Measurements from ENCODE around the gene GAPVD1.
A peak's percentile ranks its signal among the peaks of the same experiment; 100 is the strongest.

The GAPVD1 gene

DNA sequence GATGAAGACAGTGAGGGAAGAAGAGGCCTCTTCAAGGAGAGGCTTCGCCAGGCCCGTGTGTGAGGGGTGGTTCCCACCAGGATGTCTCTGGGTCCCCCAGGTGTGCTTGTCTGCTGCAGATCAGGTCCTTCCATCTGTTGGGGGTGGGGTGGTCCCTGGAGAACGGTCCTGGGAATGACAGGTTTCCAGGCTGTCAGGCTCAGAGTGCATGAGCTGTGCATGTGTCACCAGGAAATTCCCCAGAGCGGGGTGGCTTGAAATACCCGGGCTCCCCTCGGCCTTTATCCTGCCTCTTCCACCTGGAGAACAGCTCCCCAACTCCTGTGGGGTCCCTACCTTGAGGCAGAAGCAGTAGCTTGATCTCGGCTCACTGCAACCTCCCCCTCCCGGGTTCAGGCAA lies 118.8 kb downstream of the GAPVD1 start:
- Histone ChIP-seq H4K91ac (ENCODE audit: low read length) (no peak overlapping the region), H3K23ac (ENCODE audit: low read length in 2 of 2) (no peak overlapping the region), H2AK5ac (ENCODE audit: low read length, severe bottlenecking) (no peak overlapping the region), H2BK120ac (ENCODE audit: low read depth, low read length) (no peak overlapping the region), H2BK15ac (ENCODE audit: low read depth, poor library complexity, severe bottlenecking) (no peak overlapping the region), H3K36me3 (ENCODE audit: control insufficient read depth in 1 of 2, insufficient read depth in 2 of 2, low read depth in 1 of 2, low read length in 2 of 2) (no peaks in the 10 kb centered on the region), H4K8ac (ENCODE audit: low read length) (no peak overlapping the region), H3K9ac (ENCODE audit: low read length) (no peak overlapping the region), H3K4me1 (ENCODE audit: control insufficient read depth, insufficient read depth, low read depth, low read length) (peaks cover 7% of the 10 kb centered on the region), H2BK12ac (ENCODE audit: low read length in 2 of 2) (no peak overlapping the region), H2AFZ (ENCODE audit: low read depth, low read length) (no peak overlapping the region), H3K4me3 (ENCODE audit: insufficient read depth in 1 of 2, low read depth in 1 of 2, low read length in 2 of 2) (no peak overlapping the region), H2BK5ac (ENCODE audit: low read depth, low read length, poor library complexity, severe bottlenecking) (no peak overlapping the region), H3K27ac (ENCODE audit: low read length, poor library complexity, severe bottlenecking) (no peak overlapping the region), H3K4me2 (ENCODE audit: low read length, poor library complexity, severe bottlenecking) (no peak overlapping the region), H3K14ac (ENCODE audit: low read length in 2 of 2) (no peak overlapping the region), H3K4ac (ENCODE audit: low read depth in 1 of 2, low read length in 2 of 2) (no peak overlapping the region), H3K9me3 (ENCODE audit: control insufficient read depth, low read length) (no peaks in the 10 kb centered on the region), H3K79me1 (replicated peaks; ENCODE audit: low read length, poor library complexity, severe bottlenecking) (no peaks in the 10 kb centered on the region), H3K18ac (ENCODE audit: low read depth in 1 of 2, low read length in 2 of 2) (no peak overlapping the region), H3K27me3 (ENCODE audit: control insufficient read depth in 1 of 2, insufficient read depth in 1 of 2, low read length in 2 of 2) (peaks cover 22 to 31% of the 10 kb centered on the region in 2 experiments)
- 83% methylated on average over 8 of the region's 8 CpGs for WGBS
- DNase-seq, result peak; percentile 7

DNA sequence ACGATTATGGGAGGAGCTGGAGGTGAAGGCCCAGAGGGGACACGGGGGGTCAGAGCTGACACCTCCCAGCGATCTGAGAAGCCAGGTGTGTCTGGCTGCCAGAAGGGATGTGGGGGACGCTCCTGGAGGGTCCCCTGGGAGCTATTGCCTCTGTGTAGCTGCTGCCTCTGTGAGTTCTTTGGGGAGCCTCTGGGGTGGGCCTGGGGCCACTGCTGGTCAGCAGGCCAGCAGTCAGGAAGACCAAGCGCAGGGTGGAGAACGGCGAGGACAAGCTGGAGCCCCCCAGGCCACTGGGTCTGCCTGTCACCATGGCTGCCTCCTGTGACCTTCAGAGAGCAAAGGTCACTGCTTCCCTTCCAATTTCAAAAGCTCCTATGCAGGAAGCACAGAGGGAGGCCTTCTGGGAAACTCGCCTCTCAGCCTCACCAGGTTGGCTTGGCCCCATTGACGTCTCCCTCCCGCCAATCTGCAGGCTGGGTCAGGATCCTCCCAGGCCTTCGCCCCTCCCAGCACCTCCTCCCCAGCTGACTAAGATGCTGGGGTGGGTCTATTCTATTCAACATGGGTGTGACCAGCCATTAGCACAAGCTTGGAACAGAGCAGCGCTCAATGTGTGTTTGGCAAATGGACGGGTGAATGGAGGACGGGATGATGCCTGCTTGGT lies 126.4 kb downstream of the GAPVD1 start:
- Histone ChIP-seq H3K9ac (ENCODE audit: low read length) (no peak overlapping the region), H4K91ac (ENCODE audit: low read length) (no peak overlapping the region), H3K18ac (ENCODE audit: low read depth in 1 of 2, low read length in 2 of 2) (no peak overlapping the region), H3K4ac (ENCODE audit: low read depth in 1 of 2, low read length in 2 of 2) (no peak overlapping the region), H3K4me1 (ENCODE audit: control insufficient read depth, insufficient read depth, low read depth, low read length) (no peaks in the 10 kb centered on the region), H2AFZ (ENCODE audit: low read depth, low read length) (no peak overlapping the region), H4K8ac (ENCODE audit: low read length) (no peak overlapping the region), H2AK5ac (ENCODE audit: low read length, severe bottlenecking) (no peak overlapping the region), H2BK12ac (ENCODE audit: low read length in 2 of 2) (no peak overlapping the region), H3K27me3 (ENCODE audit: control insufficient read depth in 1 of 2, insufficient read depth in 1 of 2, low read length in 2 of 2) (peaks cover 0 to 7% of the 10 kb centered on the region in 2 experiments), H3K14ac (ENCODE audit: low read length in 2 of 2) (no peak overlapping the region), H2BK5ac (ENCODE audit: low read depth, low read length, poor library complexity, severe bottlenecking) (no peak overlapping the region), H2BK120ac (ENCODE audit: low read depth, low read length) (no peak overlapping the region), H3K9me3 (ENCODE audit: control insufficient read depth, low read length) (no peaks in the 10 kb centered on the region), H3K4me2 (ENCODE audit: low read length, poor library complexity, severe bottlenecking) (no peak overlapping the region), H3K36me3 (ENCODE audit: control insufficient read depth in 1 of 2, insufficient read depth in 2 of 2, low read depth in 1 of 2, low read length in 2 of 2) (no peaks in the 10 kb centered on the region), H2BK15ac (ENCODE audit: low read depth, poor library complexity, severe bottlenecking) (no peak overlapping the region), H3K27ac (ENCODE audit: low read length, poor library complexity, severe bottlenecking) (no peak overlapping the region), H3K23ac (ENCODE audit: low read length in 2 of 2) (no peak overlapping the region), H3K79me1 (replicated peaks; ENCODE audit: low read length, poor library complexity, severe bottlenecking) (no peaks in the 10 kb centered on the region), H3K4me3 (ENCODE audit: insufficient read depth in 1 of 2, low read depth in 1 of 2, low read length in 2 of 2) (no peak overlapping the region)
- DNase-seq, result no peak
- 82% methylated on average over 14 of the region's 14 CpGs for WGBS

DNA sequence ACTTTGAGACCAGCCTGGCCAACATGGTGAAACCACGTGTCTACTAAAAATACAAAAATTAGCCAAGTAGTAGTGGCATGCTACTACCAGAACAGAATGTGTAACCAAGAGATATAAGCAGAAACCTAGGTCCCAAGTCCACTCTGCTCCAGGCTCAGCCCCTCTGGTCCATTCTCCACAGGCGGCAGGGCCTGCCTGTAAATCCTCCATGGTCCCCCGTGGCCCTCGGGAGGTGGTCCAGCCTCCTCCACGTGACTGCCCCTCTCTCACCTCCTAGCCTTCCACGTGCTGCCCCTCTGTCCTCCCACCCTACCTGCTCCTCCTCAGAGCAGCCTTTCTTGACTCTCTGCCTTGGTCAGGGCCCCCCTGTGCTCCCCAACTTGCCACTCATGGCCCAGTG lies 127.4 kb downstream of the GAPVD1 start:
- H3K18ac ChIP-seq (ENCODE audit: low read depth in 1 of 2, low read length in 2 of 2), result no peak overlapping the region
- no peak overlapping the region for H2BK15ac ChIP-seq (ENCODE audit: low read depth, poor library complexity, severe bottlenecking)
- H3K36me3 ChIP-seq (ENCODE audit: control insufficient read depth in 1 of 2, insufficient read depth in 2 of 2, low read depth in 1 of 2, low read length in 2 of 2), result no peaks in the 10 kb centered on the region
- no peak overlapping the region for H2AK5ac ChIP-seq (ENCODE audit: low read length, severe bottlenecking)
- no peak overlapping the region for H3K27ac ChIP-seq (ENCODE audit: low read length, poor library complexity, severe bottlenecking)
- no peak overlapping the region for H3K4me3 ChIP-seq (ENCODE audit: insufficient read depth in 1 of 2, low read depth in 1 of 2, low read length in 2 of 2)
- WGBS, result 73% methylated on average over 6 of the region's 6 CpGs
- no peak overlapping the region for H3K4ac ChIP-seq (ENCODE audit: low read depth in 1 of 2, low read length in 2 of 2)
- no peak for DNase-seq
- H3K27me3 ChIP-seq (ENCODE audit: control insufficient read depth in 1 of 2, insufficient read depth in 1 of 2, low read length in 2 of 2), result peaks cover 0 to 7% of the 10 kb centered on the region in 2 experiments
- no peak overlapping the region for H2BK5ac ChIP-seq (ENCODE audit: low read depth, low read length, poor library complexity, severe bottlenecking)
- no peaks in the 10 kb centered on the region for H3K9me3 ChIP-seq (ENCODE audit: control insufficient read depth, low read length)
- H3K14ac ChIP-seq (ENCODE audit: low read length in 2 of 2), result no peak overlapping the region
- no peaks in the 10 kb centered on the region for H3K79me1 ChIP-seq (replicated peaks; ENCODE audit: low read length, poor library complexity, severe bottlenecking)
- no peak overlapping the region for H4K91ac ChIP-seq (ENCODE audit: low read length)
- H3K23ac ChIP-seq (ENCODE audit: low read length in 2 of 2), result no peak overlapping the region
- H3K9ac ChIP-seq (ENCODE audit: low read length), result no peak overlapping the region
- H2BK12ac ChIP-seq (ENCODE audit: low read length in 2 of 2), result no peak overlapping the region
- H3K4me1 ChIP-seq (ENCODE audit: control insufficient read depth, insufficient read depth, low read depth, low read length), result no peaks in the 10 kb centered on the region
- no peak overlapping the region for H3K4me2 ChIP-seq (ENCODE audit: low read length, poor library complexity, severe bottlenecking)
- no peak overlapping the region for H2AFZ ChIP-seq (ENCODE audit: low read depth, low read length)
- no peak overlapping the region for H2BK120ac ChIP-seq (ENCODE audit: low read depth, low read length)
- no peak overlapping the region for H4K8ac ChIP-seq (ENCODE audit: low read length)

DNA sequence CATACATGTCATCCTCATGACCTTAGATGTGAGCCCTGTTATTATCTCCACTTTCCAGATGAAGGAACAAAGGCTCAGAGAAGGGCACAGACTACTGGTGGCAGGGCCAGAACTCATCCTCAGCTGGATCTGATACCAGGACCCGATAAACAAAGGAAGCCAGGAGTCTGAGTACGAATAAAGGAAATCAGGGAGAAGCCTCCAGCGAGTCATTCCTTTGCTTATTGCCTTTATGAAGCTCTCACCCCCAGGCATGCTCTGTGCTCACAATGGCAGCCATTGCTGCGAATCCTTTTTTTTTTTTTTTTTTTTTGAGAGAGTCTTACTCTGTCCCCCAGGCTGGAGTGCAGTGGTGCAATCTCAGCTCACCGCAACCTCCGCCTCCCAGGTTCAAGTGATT lies 130.1 kb downstream of the GAPVD1 start:
- Histone ChIP-seq H3K4me3 (ENCODE audit: insufficient read depth in 1 of 2, low read depth in 1 of 2, low read length in 2 of 2) (no peak overlapping the region), H4K8ac (ENCODE audit: low read length) (no peak overlapping the region), H2AK5ac (ENCODE audit: low read length, severe bottlenecking) (no peak overlapping the region), H3K79me1 (replicated peaks; ENCODE audit: low read length, poor library complexity, severe bottlenecking) (no peaks in the 10 kb centered on the region), H3K9ac (ENCODE audit: low read length) (no peak overlapping the region), H3K14ac (ENCODE audit: low read length in 2 of 2) (no peak overlapping the region), H4K91ac (ENCODE audit: low read length) (no peak overlapping the region), H3K18ac (ENCODE audit: low read depth in 1 of 2, low read length in 2 of 2) (no peak overlapping the region), H2BK12ac (ENCODE audit: low read length in 2 of 2) (no peak overlapping the region), H3K27me3 (ENCODE audit: control insufficient read depth in 1 of 2, insufficient read depth in 1 of 2, low read length in 2 of 2) (no peaks in the 10 kb centered on the region), H3K36me3 (ENCODE audit: control insufficient read depth in 1 of 2, insufficient read depth in 2 of 2, low read depth in 1 of 2, low read length in 2 of 2) (no peaks in the 10 kb centered on the region), H2BK120ac (ENCODE audit: low read depth, low read length) (no peak overlapping the region), H3K9me3 (ENCODE audit: control insufficient read depth, low read length) (no peaks in the 10 kb centered on the region), H3K23ac (ENCODE audit: low read length in 2 of 2) (no peak overlapping the region), H2AFZ (ENCODE audit: low read depth, low read length) (no peak overlapping the region), H3K4me2 (ENCODE audit: low read length, poor library complexity, severe bottlenecking) (no peak overlapping the region), H3K4me1 (ENCODE audit: control insufficient read depth, insufficient read depth, low read depth, low read length) (no peaks in the 10 kb centered on the region), H3K27ac (ENCODE audit: low read length, poor library complexity, severe bottlenecking) (no peak overlapping the region), H2BK5ac (ENCODE audit: low read depth, low read length, poor library complexity, severe bottlenecking) (no peak overlapping the region), H3K4ac (ENCODE audit: low read depth in 1 of 2, low read length in 2 of 2) (no peak overlapping the region), H2BK15ac (ENCODE audit: low read depth, poor library complexity, severe bottlenecking) (no peak overlapping the region)
- no peak for DNase-seq
- 97% methylated on average over 6 of the region's 6 CpGs for WGBS

Measured in mesenchymal stem cell (in vitro differentiated cells and primary cell).